ENCODE measurements around the gene SLC2A1. TPM values are rescaled to one million over a fixed set of nuclear protein-coding genes. Genes with fewer than 3 reads are reported as not detected.
A peak's percentile ranks its signal among the peaks of the same experiment; 100 is the strongest.

The SLC2A1 gene
- total RNA-seq, 4 donors from 2014 or later: 238 to 883 (median 448) TPM

DNA sequence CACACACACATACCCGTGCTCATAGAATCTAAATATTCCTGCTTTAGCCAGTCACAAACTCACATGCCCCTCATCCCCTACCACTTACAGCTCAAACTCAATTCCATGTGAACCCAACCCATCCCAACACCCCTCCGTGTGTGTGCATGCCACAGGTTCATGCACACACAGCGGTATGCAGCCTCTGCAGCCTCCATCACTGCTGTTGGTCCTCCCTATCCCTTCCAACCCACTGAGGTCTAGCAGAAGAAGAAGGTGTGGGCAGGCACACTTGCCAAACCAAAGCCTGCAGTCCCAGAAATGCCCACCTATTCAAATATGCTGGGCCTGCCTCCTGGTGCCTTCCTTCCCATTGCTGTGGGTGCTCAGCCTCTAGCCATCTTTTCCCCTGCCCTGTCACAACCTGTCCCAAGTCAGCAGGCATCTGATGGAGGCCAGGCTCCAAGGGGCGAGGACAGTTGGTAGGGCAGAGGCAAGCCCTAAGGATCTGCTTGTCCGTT lies 26.2 kb downstream of the SLC2A1 start:
- TF ChIP-seq, protein P1, sequence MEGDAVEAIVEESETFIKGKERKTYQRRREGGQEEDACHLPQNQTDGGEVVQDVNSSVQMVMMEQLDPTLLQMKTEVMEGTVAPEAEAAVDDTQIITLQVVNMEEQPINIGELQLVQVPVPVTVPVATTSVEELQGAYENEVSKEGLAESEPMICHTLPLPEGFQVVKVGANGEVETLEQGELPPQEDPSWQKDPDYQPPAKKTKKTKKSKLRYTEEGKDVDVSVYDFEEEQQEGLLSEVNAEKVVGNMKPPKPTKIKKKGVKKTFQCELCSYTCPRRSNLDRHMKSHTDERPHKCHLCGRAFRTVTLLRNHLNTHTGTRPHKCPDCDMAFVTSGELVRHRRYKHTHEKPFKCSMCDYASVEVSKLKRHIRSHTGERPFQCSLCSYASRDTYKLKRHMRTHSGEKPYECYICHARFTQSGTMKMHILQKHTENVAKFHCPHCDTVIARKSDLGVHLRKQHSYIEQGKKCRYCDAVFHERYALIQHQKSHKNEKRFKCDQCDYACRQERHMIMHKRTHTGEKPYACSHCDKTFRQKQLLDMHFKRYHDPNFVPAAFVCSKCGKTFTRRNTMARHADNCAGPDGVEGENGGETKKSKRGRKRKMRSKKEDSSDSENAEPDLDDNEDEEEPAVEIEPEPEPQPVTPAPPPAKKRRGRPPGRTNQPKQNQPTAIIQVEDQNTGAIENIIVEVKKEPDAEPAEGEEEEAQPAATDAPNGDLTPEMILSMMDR (IDR thresholded peaks at IDR 0.05): no peak
- no peak for TF ChIP-seq POLR2A (IDR thresholded peaks at IDR 0.05)
- Histone ChIP-seq H3K4me3 (peak overlapping the region in 2 of 4 donors; percentile 4 to 17), H3K27ac (peak overlapping the region; percentile 88 to 96 (median 91)), H3K36me3 (peaks cover 34 to 72% (median 40%) of the 10 kb centered on the region in 3 donors), H3K27me3 (no peaks in the 10 kb centered on the region), H3K4me1 (peaks cover 64 to 99% (median 66%) of the 10 kb centered on the region in 3 donors), H3K9me3 (no peaks in the 10 kb centered on the region)
- WGBS, 2 donors: 50 to 54% methylated on average over 4 to 5 of the region's 5 CpGs
- no peak for DNase-seq
- intact Hi-C loops (cut with DNase I): no loop called here

DNA sequence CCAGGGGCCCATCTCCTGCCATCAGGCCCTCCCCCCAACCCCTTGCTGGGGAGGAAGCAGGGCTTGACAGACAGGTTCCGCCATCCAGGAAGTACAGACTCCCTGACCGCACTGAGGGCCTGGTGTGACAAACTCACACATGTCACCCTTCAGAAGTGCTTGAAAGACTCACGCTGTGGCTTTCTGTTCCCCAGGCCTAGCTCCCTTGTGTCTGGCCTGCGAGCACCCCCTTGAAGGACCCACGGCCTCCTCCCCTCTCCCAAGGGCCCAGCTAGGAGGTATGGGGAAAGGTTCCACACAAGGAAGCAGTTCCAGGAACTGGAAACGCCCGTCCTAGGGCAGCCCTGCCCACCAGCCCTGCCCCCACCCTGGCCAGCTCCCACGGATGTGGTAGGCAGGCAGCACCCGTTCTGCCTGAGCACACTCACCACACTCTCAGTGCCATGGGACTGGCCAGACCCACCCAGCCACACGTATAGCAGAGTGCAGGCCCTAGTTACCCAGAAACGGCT lies 26.7 kb downstream of the SLC2A1 start:
- DNase-seq: peak; percentile 47
- 20 to 35% methylated on average over 2 to 4 of the region's 11 CpGs for WGBS, 2 donors
- peaks cover 59 to 93% (median 61%) of the 10 kb centered on the region in 3 donors for H3K4me1 ChIP-seq
- no peaks in the 10 kb centered on the region for H3K9me3 ChIP-seq
- H3K36me3 ChIP-seq: peaks cover 39 to 72% (median 45%) of the 10 kb centered on the region in 3 donors
- TF ChIP-seq, protein P1 (IDR thresholded peaks at IDR 0.05): no peak
- peak in 1 of 4 donors; percentile 25 for TF ChIP-seq POLR2A (IDR thresholded peaks at IDR 0.05)
- no peaks in the 10 kb centered on the region for H3K27me3 ChIP-seq
- H3K4me3 ChIP-seq: peak overlapping the region in 2 of 4 donors; percentile 4 to 17
- peak overlapping the region; percentile 88 to 96 (median 91) for H3K27ac ChIP-seq
- intact Hi-C loops (cut with DNase I): no loop called here

DNA sequence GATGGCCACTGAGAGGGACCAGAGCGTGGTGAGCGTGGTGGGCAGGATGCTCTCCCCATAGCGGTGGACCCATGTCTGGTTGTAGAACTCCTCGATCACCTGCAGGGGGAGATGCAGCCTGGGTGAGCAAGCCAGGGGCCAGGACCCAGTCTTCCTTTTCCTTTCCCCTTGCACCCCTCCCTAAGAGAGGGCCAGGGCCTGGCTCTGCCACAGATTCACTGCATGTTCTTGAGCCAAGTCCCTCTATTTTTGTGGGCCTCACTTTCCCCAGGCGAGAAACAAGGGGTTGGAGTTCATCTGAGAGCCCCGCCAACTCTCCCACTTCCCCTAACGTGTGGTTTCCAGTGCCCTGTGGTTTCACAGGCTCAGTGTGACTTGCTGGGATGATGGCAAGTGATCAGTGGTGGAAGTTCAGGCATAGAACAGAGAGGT lies 27.5 kb downstream of the SLC2A1 start:
- H3K9me3 ChIP-seq: no peaks in the 10 kb centered on the region
- peak overlapping the region; percentile 61 to 96 (median 90) for H3K27ac ChIP-seq
- no peak for DNase-seq
- no peak overlapping the region for H3K4me3 ChIP-seq
- H3K4me1 ChIP-seq: peaks cover 50 to 85% (median 52%) of the 10 kb centered on the region in 3 donors
- 40 to 78% methylated on average over 1 to 4 of the region's 7 CpGs for WGBS, 2 donors
- H3K27me3 ChIP-seq: no peaks in the 10 kb centered on the region
- intact Hi-C loops (cut with DNase I): no loop called here
- peaks cover 47 to 79% (median 47%) of the 10 kb centered on the region in 3 donors for H3K36me3 ChIP-seq
- TF ChIP-seq, protein P1 (IDR thresholded peaks at IDR 0.05): peak; percentile 49 to 71 (median 56)
- TF ChIP-seq POLR2A (IDR thresholded peaks at IDR 0.05): no peak

DNA sequence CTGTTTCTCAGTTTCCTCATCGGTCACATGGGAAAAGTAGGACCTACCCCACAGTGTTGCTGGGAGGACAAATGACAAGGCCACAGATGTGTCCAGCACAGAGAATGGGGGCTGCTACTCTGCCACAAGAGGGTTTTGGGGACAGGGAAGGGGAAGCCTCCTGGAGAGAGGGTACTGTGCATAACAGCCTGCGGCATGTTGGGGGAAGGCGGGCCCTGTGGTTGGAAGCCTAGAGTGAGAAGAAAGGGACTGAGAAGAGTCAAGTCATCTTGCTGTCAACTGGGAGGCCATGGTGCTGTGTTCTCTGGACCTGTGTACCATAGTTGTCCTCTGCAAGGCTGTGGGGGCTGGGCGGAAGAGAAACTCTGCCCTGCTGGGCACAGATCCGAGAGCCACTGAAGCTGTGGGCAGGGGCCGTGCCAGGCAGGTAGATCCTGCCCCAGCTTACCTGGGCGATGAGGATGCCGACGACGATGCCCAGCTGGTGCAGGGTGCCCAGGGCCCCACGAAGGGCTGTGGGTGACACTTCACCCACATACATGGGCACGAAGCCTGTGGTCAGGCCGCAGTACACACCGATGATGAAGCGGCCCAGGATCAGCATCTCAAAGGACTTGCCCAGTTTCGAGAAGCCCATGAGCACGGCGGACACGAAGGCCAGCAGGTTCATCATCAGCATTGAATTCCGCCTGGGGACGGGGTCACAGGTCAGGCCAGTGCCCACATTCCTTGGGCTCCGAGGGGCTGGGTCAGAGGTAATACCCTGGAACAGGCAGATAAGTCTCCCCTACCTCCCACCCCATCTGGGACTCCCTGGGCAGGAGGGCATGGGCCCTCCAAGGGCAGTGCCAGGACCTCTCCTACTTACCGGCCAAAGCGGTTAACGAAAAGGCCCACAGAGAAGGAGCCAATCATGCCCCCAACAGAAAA lies 28.2 kb downstream of the SLC2A1 start:
- 83 to 89% methylated on average over 4 to 8 of the region's 25 CpGs for WGBS, 2 donors
- Histone ChIP-seq H3K9me3 (no peaks in the 10 kb centered on the region), H3K4me3 (no peak overlapping the region), H3K36me3 (peaks cover 47 to 80% (median 48%) of the 10 kb centered on the region in 3 donors), H3K4me1 (peaks cover 44 to 81% (median 46%) of the 10 kb centered on the region in 3 donors), H3K27ac (peak overlapping the region; percentile 61 to 96 (median 90)), H3K27me3 (no peaks in the 10 kb centered on the region)
- intact Hi-C loops (cut with DNase I): no loop called here
- DNase-seq: no peak
- TF ChIP-seq, protein P1 (IDR thresholded peaks at IDR 0.05): no peak
- no peak for TF ChIP-seq POLR2A (IDR thresholded peaks at IDR 0.05)
